BJ (cell line): ENCODE data around the gene MAN1C1. TPM values are rescaled to one million over a fixed set of nuclear protein-coding genes. Genes with fewer than 3 reads are reported as not detected.

Experiments used
- CTCF ChIA-PET: fragments of 350-600 bp; formaldehyde crosslinking; extraction: SDS; loops from one replicate; lab custom pipeline; 2021; ENCODE audit warnings: antibody characterized with exemption, inconsistent platforms; lab: Yijun Ruan, JAX
- POLR2A ChIA-PET: fragments of 300-600 bp; sonication (Branson Sonifier 250); formaldehyde crosslinking; extraction: SDS; loops from one replicate; lab custom pipeline; 2021; ENCODE audit warnings: antibody characterized with exemption; lab: Charles Lee
- DNase-seq: peaks from one replicate; pipeline ENCODE4 v3.0.0-alpha.2; 2011; ENCODE audit warnings: low read depth
- H3K27me3 ChIP-seq: 2 replicates; pipeline ENCODE4 v1.6.0; 2011; ENCODE audit warnings: low read length; ENCODE audit not compliant: control insufficient read depth, insufficient read depth
- H3K36me3 ChIP-seq: 2 replicates; pipeline ENCODE4 v1.5.1; 2011; ENCODE audit warnings: low read length; ENCODE audit not compliant: control insufficient read depth, insufficient read depth
- H3K4me3 ChIP-seq: 2 replicates; pipeline ENCODE4 v1.5.1; 2011; ENCODE audit warnings: low read depth, mild to moderate bottlenecking, control low read depth, low read length
- CTCF ChIP-seq: IDR thresholded peaks from 2 replicates; pipeline ENCODE4 v1.5.1; 2011; ENCODE audit warnings: low read depth, mild to moderate bottlenecking, control low read depth, inconsistent platforms, low read length, moderate library complexity; ENCODE audit not compliant: insufficient read depth
- polyA plus RNA-seq: library from polyadenylated mRNA; depleted of rRNA; stranded (reverse); fragments of >200 nt; gene quantifications from 2 replicates; pipeline ENCODE4 v1.2.3, GENCODE V29; 2011

Gene MAN1C1
- polyA plus RNA-seq, 1 experiment, result 1.1 TPM

GRCh38 chr1:25577134-25577920, 39.3 kb upstream of the MAN1C1 start:
- no peak overlapping the region for H3K4me3 ChIP-seq
- DNase-seq, result no peak
- CTCF ChIA-PET, result interaction anchor here (1.1 to 1.3 kb wide), 2 partner anchors 8 to 13 kb away, joined by 3 to 4 read pairs; no protein-coding TSS in a partner anchor
- TF ChIP-seq CTCF, result no peak
- peaks cover 2% of the 10 kb centered on the region; the same call in 1 of the 2 replicates for H3K27me3 ChIP-seq
- POLR2A ChIA-PET, result no interaction called here
- no peaks in the 10 kb centered on the region for H3K36me3 ChIP-seq

DNA sequence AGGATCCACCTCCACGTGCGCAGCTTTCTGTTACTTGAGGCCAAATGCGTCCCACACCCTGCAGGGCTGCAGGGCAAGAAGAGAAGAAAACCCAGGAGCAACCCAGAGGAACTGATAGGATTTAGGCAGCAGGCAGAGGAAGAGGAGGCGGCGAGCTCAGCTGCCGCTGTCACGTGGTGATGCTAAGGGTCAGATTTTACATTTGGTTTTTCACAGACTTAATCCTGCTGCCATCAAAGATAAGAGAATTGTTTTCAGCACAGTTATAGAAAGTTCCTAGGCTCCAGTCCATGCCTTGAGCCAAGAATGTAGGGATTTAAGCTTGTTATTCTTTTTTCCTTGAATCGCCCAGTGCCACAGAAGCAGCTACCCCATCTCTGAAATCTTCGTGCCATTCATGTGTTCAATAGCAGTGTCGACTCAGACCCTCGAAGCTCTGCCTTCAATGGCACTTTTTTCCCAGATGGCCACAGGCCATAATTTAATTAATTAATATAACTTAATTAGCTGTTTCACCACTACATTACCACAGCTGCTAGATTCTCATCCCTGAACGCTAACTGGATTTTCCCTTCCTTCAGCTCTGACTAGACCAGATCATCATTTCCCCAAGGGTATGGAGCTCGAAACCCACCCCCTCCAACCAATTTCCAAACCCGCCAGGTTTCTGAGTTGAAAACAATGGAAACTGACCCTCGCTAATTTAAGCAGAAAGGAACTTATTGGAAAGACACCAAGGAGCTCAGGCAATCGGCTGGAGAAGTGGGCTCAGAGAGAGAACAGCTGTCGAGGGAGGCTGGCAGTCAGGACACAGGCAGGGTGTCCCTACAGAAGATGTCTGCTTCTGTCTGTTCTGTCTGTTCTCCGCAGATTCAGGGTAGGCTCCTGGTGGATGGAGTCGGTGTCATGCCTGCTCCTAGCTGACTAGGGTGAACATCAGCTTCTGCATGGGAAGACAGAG, 37.0 kb upstream of the MAN1C1 start:
- Histone ChIP-seq H3K27me3 (peaks cover 2% of the 10 kb centered on the region; the same call in 1 of the 2 replicates), H3K4me3 (no peak overlapping the region), H3K36me3 (no peaks in the 10 kb centered on the region)
- ChIA-PET POLR2A (no interaction called here), CTCF (interaction anchor here (0.9 to 4.8 kb wide), 4 partner anchors 7 to 29 kb away, joined by 3 to 27 read pairs (median 4); no protein-coding TSS in a partner anchor)
- no peak for TF ChIP-seq CTCF
- DNase-seq, result no peak

GRCh38 chr1:25580927-25581326, 35.7 kb upstream of the MAN1C1 start:
- POLR2A ChIA-PET, result no interaction called here
- no peak for TF ChIP-seq CTCF
- CTCF ChIA-PET, result interaction anchor here (1.1 to 4.8 kb wide), 3 partner anchors 9 to 455 kb away, joined by 3 to 27 read pairs (median 4); no protein-coding TSS in a partner anchor

DNA sequence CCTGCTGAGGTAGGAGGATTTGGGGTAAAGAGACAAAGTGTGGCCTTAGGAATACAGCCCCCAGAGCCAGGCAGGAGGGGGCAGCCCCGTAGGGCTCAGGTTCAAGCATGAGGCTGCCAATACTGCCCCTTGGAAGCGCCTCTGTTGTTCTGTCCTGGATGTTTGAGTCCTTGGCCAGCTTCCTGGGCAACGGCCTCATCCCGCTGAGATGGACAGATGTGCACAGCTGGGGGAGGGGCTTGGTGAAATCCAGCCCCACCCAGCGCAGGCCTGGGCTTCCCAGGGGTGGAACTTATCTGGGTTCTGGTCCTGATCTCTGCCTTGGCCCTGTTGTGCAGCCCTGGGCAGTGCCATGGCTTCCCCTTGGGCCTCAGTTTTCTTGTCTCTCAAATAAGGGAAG, 34.8 kb upstream of the MAN1C1 start:
- CTCF ChIA-PET, result interaction anchor here (0.8 to 4.8 kb wide), 3 partner anchors 9 to 454 kb away, joined by 3 to 27 read pairs (median 3); no protein-coding TSS in a partner anchor
- H3K27me3 ChIP-seq, result peaks cover 2% of the 10 kb centered on the region; the same call in 1 of the 2 replicates
- H3K4me3 ChIP-seq, result no peak overlapping the region
- H3K36me3 ChIP-seq, result no peaks in the 10 kb centered on the region
- TF ChIP-seq CTCF, result no peak
- POLR2A ChIA-PET, result no interaction called here
- no peak for DNase-seq

More at GRCh38 chr1:25580927-25581326, 35.7 kb upstream of the MAN1C1 start:
- DNase-seq, result no peak
- Histone ChIP-seq H3K4me3 (no peak overlapping the region), H3K36me3 (no peaks in the 10 kb centered on the region), H3K27me3 (peaks cover 2% of the 10 kb centered on the region; the same call in 1 of the 2 replicates)
